Measurements from ENCODE around the gene RXYLT1. TPM values are rescaled to one million over a fixed set of nuclear protein-coding genes. Genes with fewer than 3 reads are reported as not detected.

The RXYLT1 gene
- total RNA-seq, 1 donor from 2014 or later, result 27.6 TPM

- peaks cover 4% of the 10 kb centered on the region for H3K9me3 Mint-ChIP-seq
These were observed 32.0 kb downstream of the RXYLT1 start for GRCh38 chr12:63811755-63812154.

GRCh38 chr12:63814146-63814772 lies 34.5 kb downstream of the RXYLT1 start:
- peak overlapping the region; percentile 62 for H3K4me3 Mint-ChIP-seq
- intact Hi-C loops (cut with micrococcal nuclease), result no loop called here
- DNase-seq, result no peak
- H3K27me3 Mint-ChIP-seq, result peaks cover 1% of the 10 kb centered on the region
- peak overlapping the region; percentile 80 for H3K27ac Mint-ChIP-seq
- H3K9me3 Mint-ChIP-seq, result peaks cover 10% of the 10 kb centered on the region
- H3K36me3 Mint-ChIP-seq (ENCODE audit: low read depth), result peaks cover 5% of the 10 kb centered on the region
- peaks cover 31% of the 10 kb centered on the region for H3K4me1 Mint-ChIP-seq

More at GRCh38 chr12:63811755-63812154, 32.0 kb downstream of the RXYLT1 start:
- Mint-ChIP-seq H3K27me3 (no peaks in the 10 kb centered on the region), H3K4me1 (peaks cover 31% of the 10 kb centered on the region), H3K4me3 (no peak overlapping the region), H3K27ac (peak overlapping the region; percentile 50), H3K36me3 (ENCODE audit: low read depth) (peaks cover 7% of the 10 kb centered on the region)
- intact Hi-C loops (cut with micrococcal nuclease), result no loop called here
- DNase-seq, result no peak

GRCh38 chr12:63815482-63815852 lies 35.8 kb downstream of the RXYLT1 start:
- Mint-ChIP-seq H3K4me3 (no peak overlapping the region), H3K4me1 (peaks cover 26% of the 10 kb centered on the region), H3K27ac (peak overlapping the region; percentile 17), H3K9me3 (peaks cover 18% of the 10 kb centered on the region), H3K27me3 (peaks cover 6% of the 10 kb centered on the region), H3K36me3 (ENCODE audit: low read depth) (no peaks in the 10 kb centered on the region)
- intact Hi-C loops (cut with micrococcal nuclease), result no loop called here
- no peak for DNase-seq

- Mint-ChIP-seq H3K27me3 (peaks cover 8% of the 10 kb centered on the region), H3K27ac (no peak overlapping the region), H3K9me3 (peaks cover 18% of the 10 kb centered on the region), H3K4me1 (peaks cover 26% of the 10 kb centered on the region), H3K36me3 (ENCODE audit: low read depth) (no peaks in the 10 kb centered on the region), H3K4me3 (no peak overlapping the region)
- DNase-seq, result no peak
- intact Hi-C loops (cut with micrococcal nuclease), result no loop called here
These were observed 36.3 kb downstream of the RXYLT1 start for GRCh38 chr12:63816031-63816430.

GRCh38 chr12:63820427-63820826 lies 40.7 kb downstream of the RXYLT1 start:
- intact Hi-C loops (cut with micrococcal nuclease), result no loop called here
- no peaks in the 10 kb centered on the region for H3K36me3 Mint-ChIP-seq (ENCODE audit: low read depth)
- H3K27ac Mint-ChIP-seq, result no peak overlapping the region
- DNase-seq, result no peak
- no peak overlapping the region for H3K4me3 Mint-ChIP-seq
- H3K27me3 Mint-ChIP-seq, result peaks cover 26% of the 10 kb centered on the region
- H3K4me1 Mint-ChIP-seq, result peaks cover 18% of the 10 kb centered on the region
- peaks cover 18% of the 10 kb centered on the region for H3K9me3 Mint-ChIP-seq

- Mint-ChIP-seq H3K27ac (peak overlapping the region; percentile 62), H3K36me3 (ENCODE audit: low read depth) (no peaks in the 10 kb centered on the region), H3K27me3 (peaks cover 26% of the 10 kb centered on the region), H3K4me1 (peaks cover 9% of the 10 kb centered on the region), H3K9me3 (peaks cover 13% of the 10 kb centered on the region), H3K4me3 (peak overlapping the region; percentile 80)
- DNase-seq, result peak; percentile 70
- intact Hi-C loops (cut with micrococcal nuclease), result no loop called here
These were observed 42.1 kb downstream of the RXYLT1 start for GRCh38 chr12:63821781-63822251.

GRCh38 chr12:63822352-63822751 lies 42.6 kb downstream of the RXYLT1 start:
- Mint-ChIP-seq H3K4me3 (peak overlapping the region; percentile 80), H3K36me3 (ENCODE audit: low read depth) (no peaks in the 10 kb centered on the region), H3K27me3 (peaks cover 26% of the 10 kb centered on the region), H3K4me1 (peaks cover 9% of the 10 kb centered on the region), H3K27ac (no peak overlapping the region), H3K9me3 (peaks cover 10% of the 10 kb centered on the region)
- DNase-seq, result no peak
- intact Hi-C loops (cut with micrococcal nuclease), result no loop called here

- Mint-ChIP-seq H3K9me3 (peaks cover 10% of the 10 kb centered on the region), H3K27me3 (peaks cover 26% of the 10 kb centered on the region), H3K4me3 (no peak overlapping the region), H3K4me1 (peaks cover 9% of the 10 kb centered on the region), H3K27ac (no peak overlapping the region), H3K36me3 (ENCODE audit: low read depth) (no peaks in the 10 kb centered on the region)
- DNase-seq, result no peak
- intact Hi-C loops (cut with micrococcal nuclease), result no loop called here
These were observed 43.3 kb downstream of the RXYLT1 start for GRCh38 chr12:63823040-63823439.

GRCh38 chr12:63826006-63826585 lies 46.4 kb downstream of the RXYLT1 start:
- no peak overlapping the region for H3K27ac Mint-ChIP-seq
- peaks cover 34% of the 10 kb centered on the region for H3K27me3 Mint-ChIP-seq
- H3K4me1 Mint-ChIP-seq, result peaks cover 9% of the 10 kb centered on the region

GRCh38 chr12:63828867-63829266 lies 49.2 kb downstream of the RXYLT1 start:
- peaks cover 29% of the 10 kb centered on the region for H3K27me3 Mint-ChIP-seq
- H3K36me3 Mint-ChIP-seq (ENCODE audit: low read depth), result no peaks in the 10 kb centered on the region
- H3K4me1 Mint-ChIP-seq, result no peaks in the 10 kb centered on the region
- H3K9me3 Mint-ChIP-seq, result no peaks in the 10 kb centered on the region
- intact Hi-C loops (cut with micrococcal nuclease), result no loop called here
- DNase-seq, result no peak
- H3K4me3 Mint-ChIP-seq, result no peak overlapping the region
- H3K27ac Mint-ChIP-seq, result no peak overlapping the region

More at GRCh38 chr12:63826006-63826585, 46.4 kb downstream of the RXYLT1 start:
- H3K36me3 Mint-ChIP-seq (ENCODE audit: low read depth), result no peaks in the 10 kb centered on the region
- DNase-seq, result no peak
- intact Hi-C loops (cut with micrococcal nuclease), result no loop called here
- H3K9me3 Mint-ChIP-seq, result no peaks in the 10 kb centered on the region
- no peak overlapping the region for H3K4me3 Mint-ChIP-seq

- H3K27ac Mint-ChIP-seq, result no peak overlapping the region
- no peaks in the 10 kb centered on the region for H3K4me1 Mint-ChIP-seq
- intact Hi-C loops (cut with micrococcal nuclease), result no loop called here
- no peaks in the 10 kb centered on the region for H3K9me3 Mint-ChIP-seq
- DNase-seq, result no peak
- H3K36me3 Mint-ChIP-seq (ENCODE audit: low read depth), result no peaks in the 10 kb centered on the region
- no peak overlapping the region for H3K4me3 Mint-ChIP-seq
- peaks cover 26% of the 10 kb centered on the region for H3K27me3 Mint-ChIP-seq
These were observed 56.3 kb downstream of the RXYLT1 start for GRCh38 chr12:63836046-63836445.

GRCh38 chr12:63836936-63837335 lies 57.2 kb downstream of the RXYLT1 start:
- no peak for DNase-seq
- Mint-ChIP-seq H3K27ac (no peak overlapping the region), H3K36me3 (ENCODE audit: low read depth) (no peaks in the 10 kb centered on the region), H3K27me3 (peaks cover 23% of the 10 kb centered on the region), H3K9me3 (no peaks in the 10 kb centered on the region), H3K4me3 (no peak overlapping the region), H3K4me1 (no peaks in the 10 kb centered on the region)
- intact Hi-C loops (cut with micrococcal nuclease), result no loop called here

- intact Hi-C loops (cut with micrococcal nuclease), result loop anchor here (2.0 kb wide), 1 partner anchor 418 kb away; no protein-coding TSS in a partner anchor
- Mint-ChIP-seq H3K27me3 (peaks cover 29% of the 10 kb centered on the region), H3K36me3 (ENCODE audit: low read depth) (no peaks in the 10 kb centered on the region), H3K27ac (no peak overlapping the region), H3K9me3 (no peaks in the 10 kb centered on the region), H3K4me3 (no peak overlapping the region), H3K4me1 (peaks cover 3% of the 10 kb centered on the region)
- DNase-seq, result no peak
These were observed 58.7 kb downstream of the RXYLT1 start for GRCh38 chr12:63838411-63838810.

- no peak for DNase-seq
- H3K9me3 Mint-ChIP-seq, result no peaks in the 10 kb centered on the region
- H3K27ac Mint-ChIP-seq, result no peak overlapping the region
- H3K4me1 Mint-ChIP-seq, result peaks cover 8% of the 10 kb centered on the region
- H3K36me3 Mint-ChIP-seq (ENCODE audit: low read depth), result no peaks in the 10 kb centered on the region
- H3K4me3 Mint-ChIP-seq, result no peak overlapping the region
- H3K27me3 Mint-ChIP-seq, result peaks cover 43% of the 10 kb centered on the region
- intact Hi-C loops (cut with micrococcal nuclease), result loop anchor here (5.0 kb wide), 2 partner anchors 64 to 546 kb away; partner anchors contain the start of gene RXYLT1
These were observed 61.3 kb downstream of the RXYLT1 start for GRCh38 chr12:63841011-63841410.
